Measurements from ENCODE around the gene TMEM222.

Gene TMEM222

GRCh38 chr1:27349784-27350662, 28.1 kb downstream of the TMEM222 start:
- Histone ChIP-seq H4K20me1 (ENCODE audit: insufficient read depth, low read length) (no peaks in the 10 kb centered on the region), H2AFZ (ENCODE audit: low read length) (peak overlapping the region; percentile 97), H3K4me2 (ENCODE audit: low read depth, low read length) (peak overlapping the region; percentile 91), H3K79me2 (ENCODE audit: low read length) (no peaks in the 10 kb centered on the region), H3K9me2 (replicated peaks; ENCODE audit: insufficient read depth, low read length) (no peaks in the 10 kb centered on the region), H3K4me3 (ENCODE audit: low read length) (peak overlapping the region; percentile 65), H3K9me3 (replicated peaks; ENCODE audit: insufficient read depth, low read length) (no peaks in the 10 kb centered on the region), H3K36me3 (replicated peaks; ENCODE audit: insufficient read depth, low read length) (no peaks in the 10 kb centered on the region), H3K9ac (ENCODE audit: low read length) (peak overlapping the region; percentile 58; the same call in 1 of the 2 replicates), H3K27ac (ENCODE audit: low read length) (no peak overlapping the region), H3K27me3 (replicated peaks; ENCODE audit: insufficient read depth, low read length) (no peaks in the 10 kb centered on the region), H3F3A (ENCODE audit: insufficient read depth, low read length) (no peaks in the 10 kb centered on the region), H3K4me1 (ENCODE audit: low read length) (no peaks in the 10 kb centered on the region)
- peak; percentile 18 for DNase-seq
- TF ChIP-seq EZH2phosphoT487 (IDR thresholded peaks at IDR 0.05; ENCODE audit: low read length) = no peak
- no peak for TF ChIP-seq CTCF (IDR thresholded peaks at IDR 0.05; ENCODE audit: low read length)
- TF ChIP-seq EZH2 (optimal IDR thresholded peaks at IDR 0.05; ENCODE audit: low read depth, low read length) = no peak

GRCh38 chr1:27350663-27351540, 28.9 kb downstream of the TMEM222 start:
- Histone ChIP-seq H3K9me2 (replicated peaks; ENCODE audit: insufficient read depth, low read length) (no peaks in the 10 kb centered on the region), H3K4me3 (ENCODE audit: low read length) (no peak overlapping the region), H3K4me1 (ENCODE audit: low read length) (no peaks in the 10 kb centered on the region), H3F3A (ENCODE audit: insufficient read depth, low read length) (no peaks in the 10 kb centered on the region), H3K9ac (ENCODE audit: low read length) (no peak overlapping the region), H4K20me1 (ENCODE audit: insufficient read depth, low read length) (no peaks in the 10 kb centered on the region), H3K4me2 (ENCODE audit: low read depth, low read length) (no peak overlapping the region), H3K36me3 (replicated peaks; ENCODE audit: insufficient read depth, low read length) (no peaks in the 10 kb centered on the region), H3K27me3 (replicated peaks; ENCODE audit: insufficient read depth, low read length) (no peaks in the 10 kb centered on the region), H3K27ac (ENCODE audit: low read length) (no peak overlapping the region), H3K79me2 (ENCODE audit: low read length) (no peaks in the 10 kb centered on the region), H2AFZ (ENCODE audit: low read length) (no peak overlapping the region), H3K9me3 (replicated peaks; ENCODE audit: insufficient read depth, low read length) (no peaks in the 10 kb centered on the region)
- DNase-seq = no peak
- no peak for TF ChIP-seq EZH2 (optimal IDR thresholded peaks at IDR 0.05; ENCODE audit: low read depth, low read length)
- no peak for TF ChIP-seq CTCF (IDR thresholded peaks at IDR 0.05; ENCODE audit: low read length)
- TF ChIP-seq EZH2phosphoT487 (IDR thresholded peaks at IDR 0.05; ENCODE audit: low read length) = no peak

- TF ChIP-seq CTCF (IDR thresholded peaks at IDR 0.05; ENCODE audit: low read length) (no peak), EZH2phosphoT487 (IDR thresholded peaks at IDR 0.05; ENCODE audit: low read length) (no peak), EZH2 (optimal IDR thresholded peaks at IDR 0.05; ENCODE audit: low read depth, low read length) (no peak)
- H4K20me1 ChIP-seq (ENCODE audit: insufficient read depth, low read length) = no peaks in the 10 kb centered on the region
- H3K9ac ChIP-seq (ENCODE audit: low read length) = no peak overlapping the region
- no peaks in the 10 kb centered on the region for H3K79me2 ChIP-seq (ENCODE audit: low read length)
- no peak overlapping the region for H3K4me3 ChIP-seq (ENCODE audit: low read length)
- H3F3A ChIP-seq (ENCODE audit: insufficient read depth, low read length) = no peaks in the 10 kb centered on the region
- no peak overlapping the region for H3K4me2 ChIP-seq (ENCODE audit: low read depth, low read length)
- H3K27me3 ChIP-seq (replicated peaks; ENCODE audit: insufficient read depth, low read length) = no peaks in the 10 kb centered on the region
- no peak for DNase-seq
- H3K9me2 ChIP-seq (replicated peaks; ENCODE audit: insufficient read depth, low read length) = no peaks in the 10 kb centered on the region
- no peak overlapping the region for H3K27ac ChIP-seq (ENCODE audit: low read length)
- H2AFZ ChIP-seq (ENCODE audit: low read length) = no peak overlapping the region
- no peaks in the 10 kb centered on the region for H3K36me3 ChIP-seq (replicated peaks; ENCODE audit: insufficient read depth, low read length)
- no peaks in the 10 kb centered on the region for H3K9me3 ChIP-seq (replicated peaks; ENCODE audit: insufficient read depth, low read length)
- H3K4me1 ChIP-seq (ENCODE audit: low read length) = no peaks in the 10 kb centered on the region
Observed at GRCh38 chr1:27351541-27352107, 29.7 kb downstream of the TMEM222 start.

Measured in MM.1S (cell line).